ENCODE data around the gene B4GALT6. TPM values are rescaled to one million over a fixed set of nuclear protein-coding genes. Genes with fewer than 3 reads are reported as not detected.

The B4GALT6 gene
- total and polyA plus RNA-seq, 2 donors (not counting 1 experiment from before 2014, with no cell fraction given) = 1.7 TPM; not detected in 1

- Histone ChIP-seq H3K36me3 (replicated peaks in 1 of 2; ENCODE audit: control extremely low read depth in 1 of 2, control insufficient read depth in 1 of 2, extremely low read depth in 1 of 2, insufficient read depth in 2 of 2, low read length in 1 of 2) (no peaks in the 10 kb centered on the region), H3K4me1 (ENCODE audit: control insufficient read depth in 2 of 2, insufficient read depth in 2 of 2, low read length in 2 of 2) (no peaks in the 10 kb centered on the region), H3K4me3 (ENCODE audit: control extremely low read depth in 1 of 5, extremely low read depth in 1 of 5, insufficient read depth in 1 of 5, low read depth in 2 of 5, low read length in 4 of 5) (no peak overlapping the region), H3K4me2 (replicated peaks; ENCODE audit: low read depth, low read length, poor library complexity, severe bottlenecking) (no peak overlapping the region), H3K27me3 (replicated peaks in 1 of 4; ENCODE audit: control extremely low read depth in 1 of 4, control insufficient read depth in 3 of 4, insufficient read depth in 4 of 4, low read length in 3 of 4) (peaks cover 0 to 10% (median 0%) of the 10 kb centered on the region in 4 experiments), H3K9me3 (ENCODE audit: control extremely low read depth in 1 of 3, control insufficient read depth in 2 of 3, insufficient read depth in 1 of 3, low read length in 2 of 3) (no peaks in the 10 kb centered on the region), H2AFZ (ENCODE audit: insufficient read depth, low read depth, low read length, poor library complexity, severe bottlenecking) (no peak overlapping the region), H3K27ac (ENCODE audit: low read length in 2 of 2) (no peak overlapping the region), H3K79me2 (ENCODE audit: control insufficient read depth, insufficient read depth, low read length) (no peaks in the 10 kb centered on the region), H4K20me1 (ENCODE audit: control insufficient read depth, insufficient read depth, low read length, poor library complexity, severe bottlenecking) (no peaks in the 10 kb centered on the region), H3K9ac (ENCODE audit: low read length) (no peak overlapping the region)
- DNase-seq (no peak), ATAC-seq (ENCODE audit: low read depth) (no peak)
- intact Hi-C loops (cut with micrococcal nuclease) = no loop called here
- no peaks in the 10 kb centered on the region for H3K4me1 Mint-ChIP-seq
- ChIA-PET POLR2A (no interaction called here), CTCF (no interaction called here)
- no peak for TF ChIP-seq CTCF (IDR thresholded peaks at IDR 0.05)
- no peaks in the 10 kb centered on the region for H3K9me3 Mint-ChIP-seq (ENCODE audit: insufficient read depth)
- no peak overlapping the region for H3K4me3 Mint-ChIP-seq
- no peak overlapping the region for H3K27ac Mint-ChIP-seq
- H3K27me3 Mint-ChIP-seq = peaks cover 23% of the 10 kb centered on the region
- WGBS (ENCODE audit: insufficient coverage) = 6% methylated on average over 2 of the region's 6 CpGs
Measured at GRCh38 chr18:31677592-31677991, 6.8 kb downstream of the B4GALT6 start.

GRCh38 chr18:31675404-31675803 lies 9.0 kb downstream of the B4GALT6 start:
- H3K27me3 Mint-ChIP-seq = peaks cover 14% of the 10 kb centered on the region
- no peaks in the 10 kb centered on the region for H4K20me1 ChIP-seq (ENCODE audit: control insufficient read depth, insufficient read depth, low read length, poor library complexity, severe bottlenecking)
- ATAC-seq (ENCODE audit: low read depth) (no peak), DNase-seq (no peak)
- intact Hi-C loops (cut with micrococcal nuclease) = no loop called here
- H3K9ac ChIP-seq (ENCODE audit: low read length) = no peak overlapping the region
- no peaks in the 10 kb centered on the region for H3K36me3 ChIP-seq (replicated peaks in 1 of 2; ENCODE audit: control extremely low read depth in 1 of 2, control insufficient read depth in 1 of 2, extremely low read depth in 1 of 2, insufficient read depth in 2 of 2, low read length in 1 of 2)
- no peak overlapping the region for H3K4me3 ChIP-seq (ENCODE audit: control extremely low read depth in 1 of 5, extremely low read depth in 1 of 5, insufficient read depth in 1 of 5, low read depth in 2 of 5, low read length in 4 of 5)
- peak overlapping the region; percentile 0 for H2AFZ ChIP-seq (ENCODE audit: insufficient read depth, low read depth, low read length, poor library complexity, severe bottlenecking)
- ChIA-PET POLR2A (no interaction called here), CTCF (no interaction called here)
- H3K4me1 Mint-ChIP-seq = no peaks in the 10 kb centered on the region
- TF ChIP-seq CTCF (IDR thresholded peaks at IDR 0.05) (no peak), EZH2 (IDR thresholded peaks at IDR 0.05; ENCODE audit: borderline replicate concordance, insufficient read depth, low read depth, low read length, poor library complexity, severe bottlenecking) (no peak)
- no peak overlapping the region for H3K27ac ChIP-seq (ENCODE audit: low read length in 2 of 2)
- H3K27me3 ChIP-seq (replicated peaks in 1 of 4; ENCODE audit: control extremely low read depth in 1 of 4, control insufficient read depth in 3 of 4, insufficient read depth in 4 of 4, low read length in 3 of 4) = peaks cover 0 to 3% (median 0%) of the 10 kb centered on the region in 4 experiments
- H3K9me3 Mint-ChIP-seq (ENCODE audit: insufficient read depth) = no peaks in the 10 kb centered on the region
- no peak overlapping the region for H3K27ac Mint-ChIP-seq
- no peaks in the 10 kb centered on the region for H3K4me1 ChIP-seq (ENCODE audit: control insufficient read depth in 2 of 2, insufficient read depth in 2 of 2, low read length in 2 of 2)
- no peaks in the 10 kb centered on the region for H3K79me2 ChIP-seq (ENCODE audit: control insufficient read depth, insufficient read depth, low read length)
- H3K4me3 Mint-ChIP-seq = no peak overlapping the region
- H3K9me3 ChIP-seq (ENCODE audit: control extremely low read depth in 1 of 3, control insufficient read depth in 2 of 3, insufficient read depth in 1 of 3, low read length in 2 of 3) = no peaks in the 10 kb centered on the region
- H3K4me2 ChIP-seq (replicated peaks; ENCODE audit: low read depth, low read length, poor library complexity, severe bottlenecking) = no peak overlapping the region
